Limb (tissue), 2 donors: ENCODE results near the gene LYVE1.

Experiments
- DNase-seq, 2 donors: peaks; one replicate each; pipeline ENCODE4 v3.0.0-alpha.2; 2016; ENCODE audit errors: extremely low spot score in 2 of 2

LYVE1 gene

DNA sequence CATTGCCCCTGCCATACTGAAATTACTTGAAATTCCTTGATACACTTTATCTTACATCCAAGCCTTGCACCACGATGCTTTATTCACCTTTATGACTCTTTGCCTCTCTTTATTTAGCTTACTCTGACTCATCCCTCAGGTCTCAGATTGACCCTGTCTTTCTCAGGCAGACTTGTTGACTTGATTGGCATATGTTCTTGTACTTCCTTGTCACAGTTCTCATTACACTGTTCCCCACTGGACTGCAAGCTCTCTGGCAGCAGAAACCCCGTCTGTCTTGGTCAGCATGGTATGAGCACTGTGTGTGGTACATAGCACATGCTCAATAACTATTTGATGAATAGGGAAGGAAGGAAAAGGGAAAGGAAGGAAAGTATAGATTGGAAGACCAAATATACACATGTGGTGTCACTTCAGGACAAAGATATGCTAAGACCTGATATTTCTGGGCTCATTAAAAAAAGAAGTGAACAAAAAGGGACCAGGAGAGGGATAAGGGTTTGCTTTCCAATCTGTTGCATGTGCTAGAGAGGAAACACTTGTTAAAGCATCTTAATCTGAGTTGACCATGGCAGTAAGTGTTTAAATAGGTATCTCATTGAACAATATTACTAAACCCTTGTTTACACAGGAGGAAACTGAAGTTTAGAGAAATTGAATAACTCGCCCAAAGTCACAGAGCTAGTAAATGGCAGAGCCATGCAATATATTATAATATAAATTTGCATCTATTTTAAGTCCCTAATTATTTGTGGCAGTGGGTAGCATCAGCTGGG, 7.2 kb downstream of the LYVE1 start:
- DNase-seq = no peak

DNA sequence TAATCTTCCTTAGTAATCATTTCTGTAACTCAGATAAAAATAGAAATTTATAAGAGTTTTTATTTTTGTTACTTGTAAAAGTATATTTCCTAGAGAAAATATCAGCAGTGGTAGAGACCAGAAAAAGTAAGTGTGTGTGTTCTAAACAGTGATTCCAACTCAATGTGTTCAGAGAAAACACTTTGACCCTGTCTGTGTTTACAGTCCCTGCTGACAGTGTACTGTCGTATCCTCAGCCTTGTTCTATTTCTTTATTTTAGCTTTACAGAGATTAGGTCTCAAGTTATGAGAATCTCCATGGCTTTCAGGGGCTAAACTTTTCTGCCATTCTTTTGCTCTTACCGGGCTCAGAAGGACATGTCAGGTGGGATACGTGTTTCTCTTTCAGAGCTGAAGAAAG, 10.2 kb downstream of the LYVE1 start:
- no peak for DNase-seq

- no peak for DNase-seq
Measured at GRCh38 chr11:10556590-10556989, 11.9 kb downstream of the LYVE1 start.

GRCh38 chr11:10551845-10552352, 16.6 kb downstream of the LYVE1 start:
- no peak for DNase-seq

DNA sequence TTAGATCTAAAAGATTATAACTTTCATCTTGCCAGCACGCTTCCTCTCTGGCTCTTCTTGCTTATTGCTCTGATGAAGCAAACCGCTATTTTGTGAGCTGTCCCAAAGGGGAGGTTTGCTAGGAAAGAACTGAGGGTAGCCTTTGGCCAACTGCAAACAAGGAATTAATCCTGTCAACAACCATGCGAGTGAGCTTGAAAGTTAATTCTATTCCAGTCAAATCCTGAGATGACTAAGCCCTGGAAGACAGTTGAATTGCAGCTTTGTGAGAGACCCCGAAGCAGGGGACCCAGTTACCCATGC, 17.2 kb downstream of the LYVE1 start:
- DNase-seq = no peak

- DNase-seq = no peak
Measured at GRCh38 chr11:10550503-10551289, 17.8 kb downstream of the LYVE1 start.

GRCh38 chr11:10544491-10545465, 23.7 kb downstream of the LYVE1 start:
- no peak for DNase-seq

- DNase-seq = no peak
Measured at GRCh38 chr11:10543782-10544181, 24.7 kb downstream of the LYVE1 start.

DNA sequence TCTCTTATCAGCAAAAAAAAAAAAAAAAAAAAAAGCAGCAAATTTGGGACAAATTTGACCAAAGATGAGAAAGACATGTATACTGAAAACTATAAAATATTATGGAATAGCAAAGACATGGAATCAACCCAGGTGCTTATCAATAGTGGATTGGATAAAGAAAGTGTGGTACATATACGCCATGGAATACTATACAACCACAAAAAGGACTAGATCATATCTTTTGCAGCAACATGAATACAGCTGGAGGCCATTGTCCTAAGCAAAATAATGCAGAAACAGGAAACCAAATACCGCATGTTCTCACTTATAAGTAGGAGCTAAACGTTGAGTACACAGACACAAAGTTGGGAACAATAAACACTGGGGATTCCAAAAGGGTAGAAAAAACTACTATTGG, 25.7 kb downstream of the LYVE1 start:
- no peak for DNase-seq

GRCh38 chr11:10541561-10541930, 26.9 kb downstream of the LYVE1 start:
- no peak for DNase-seq

DNA sequence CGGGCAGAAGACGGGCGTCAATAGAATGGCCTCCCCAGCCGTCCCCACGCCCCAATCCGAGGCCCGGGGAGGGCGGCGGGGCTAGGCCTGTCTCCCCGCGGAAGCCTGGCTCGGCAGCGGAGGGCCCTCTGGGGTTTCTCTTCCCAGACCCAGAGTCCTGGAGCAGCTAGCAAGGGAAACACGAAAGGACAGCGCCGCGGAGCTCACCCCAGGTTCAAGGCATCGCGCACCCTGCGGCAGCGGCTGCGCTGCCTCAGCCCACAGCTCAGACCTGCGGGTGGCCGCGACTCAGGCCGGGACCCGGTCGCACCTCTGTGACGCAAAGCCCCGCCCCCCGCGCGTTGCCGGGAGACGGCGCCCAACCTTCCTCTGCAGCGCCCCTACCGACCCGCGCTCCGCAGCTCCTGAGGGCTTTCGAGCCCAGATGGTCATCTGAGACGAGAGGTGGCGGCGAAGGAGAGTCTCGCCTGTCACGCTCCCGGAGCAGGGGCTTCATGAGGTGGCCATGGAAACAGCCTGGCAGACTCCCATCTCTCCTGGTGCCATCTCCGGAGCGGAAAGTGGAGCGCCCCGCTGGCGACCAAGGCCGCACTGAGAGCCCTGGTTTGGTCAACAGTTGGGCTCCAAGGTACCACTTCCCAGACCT, 27.4 kb downstream of the LYVE1 start, which contains the start of gene RNF141:
Gene RNF141 (minus strand): TSS at position 273 of the 646 bp plus-strand sequence. CDS start 7,029 bp downstream, outside the sequence.
- DNase-seq = peak; percentile 92 to 99

DNA sequence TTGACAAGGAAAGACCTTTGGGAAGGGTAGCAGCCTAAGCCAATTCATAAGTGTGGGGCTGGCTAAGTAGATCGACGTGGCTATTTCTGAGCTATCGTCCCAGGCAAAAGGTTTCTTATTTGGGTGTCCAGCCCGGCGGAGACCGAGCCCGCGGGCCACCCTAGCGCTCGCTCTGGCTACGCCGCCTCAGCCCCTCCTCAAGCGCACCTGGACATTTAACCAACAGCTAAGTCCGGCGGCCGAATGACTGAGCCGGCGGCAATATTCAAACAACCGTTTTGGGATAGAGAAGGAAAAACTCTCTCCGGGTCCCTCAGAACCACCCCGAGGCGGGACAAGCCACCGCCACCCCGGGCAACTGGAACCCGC, 27.9 kb downstream of the LYVE1 start:
- peak in 1 of 2 donors; percentile 11 for DNase-seq

GRCh38 chr11:10539339-10539738, 29.1 kb downstream of the LYVE1 start:
- DNase-seq = no peak

GRCh38 chr11:10538924-10539323, 29.5 kb downstream of the LYVE1 start:
- no peak for DNase-seq

DNA sequence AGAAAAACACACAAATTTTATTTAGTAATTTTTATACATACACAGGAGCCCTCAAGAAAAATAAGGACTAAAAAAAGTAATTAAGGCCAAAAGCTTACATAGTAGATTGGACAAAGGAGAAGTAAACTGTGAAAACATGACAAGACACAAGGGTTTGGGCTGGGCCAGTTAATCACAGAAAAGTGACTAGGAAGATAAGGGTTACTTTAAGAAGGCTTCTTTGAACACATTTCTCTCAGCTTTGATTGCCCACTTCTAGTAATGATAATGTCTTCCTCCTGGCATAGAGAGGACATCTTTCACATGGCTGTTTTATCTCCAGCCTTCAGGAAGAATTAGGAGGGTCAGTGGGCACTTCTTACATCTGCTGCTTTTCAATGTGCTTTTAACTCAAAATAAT, 30.9 kb downstream of the LYVE1 start:
- no peak for DNase-seq

DNA sequence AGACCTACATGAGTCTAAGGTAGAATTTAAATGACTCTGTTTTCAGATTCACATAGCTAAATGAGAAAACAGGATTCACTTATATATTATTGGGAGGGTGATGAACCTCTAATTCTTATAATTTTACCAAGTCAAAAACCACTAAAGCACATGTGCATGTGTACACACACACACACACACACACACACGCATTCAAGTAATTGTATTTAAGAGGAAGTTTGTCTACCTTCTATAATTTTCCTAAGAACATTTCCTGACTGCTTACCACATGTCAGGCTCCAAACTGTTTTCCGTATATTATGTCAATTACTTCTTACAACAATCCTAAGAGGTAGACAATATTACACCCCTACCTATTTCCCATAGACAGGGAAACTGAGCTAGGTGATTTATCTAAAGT, 34.1 kb downstream of the LYVE1 start:
- DNase-seq = no peak

DNA sequence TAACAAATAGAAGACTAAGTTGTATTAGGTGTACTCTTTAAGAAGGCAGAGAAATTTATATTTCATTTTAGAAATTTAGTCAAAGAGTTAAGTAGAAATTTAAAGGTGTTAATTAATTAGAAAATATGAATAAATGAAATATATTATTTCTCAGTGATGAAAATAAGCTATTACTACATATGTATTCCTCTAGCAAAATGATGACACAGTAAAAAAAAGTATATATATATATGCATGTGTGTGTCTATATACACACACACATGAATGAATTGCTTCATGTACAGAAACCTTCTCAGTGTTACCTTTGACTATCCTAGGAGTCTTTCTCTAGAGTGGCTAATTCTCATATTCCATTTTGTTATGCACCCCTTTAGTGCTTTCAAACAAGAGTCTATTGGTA, 35.1 kb downstream of the LYVE1 start:
- no peak for DNase-seq

DNA sequence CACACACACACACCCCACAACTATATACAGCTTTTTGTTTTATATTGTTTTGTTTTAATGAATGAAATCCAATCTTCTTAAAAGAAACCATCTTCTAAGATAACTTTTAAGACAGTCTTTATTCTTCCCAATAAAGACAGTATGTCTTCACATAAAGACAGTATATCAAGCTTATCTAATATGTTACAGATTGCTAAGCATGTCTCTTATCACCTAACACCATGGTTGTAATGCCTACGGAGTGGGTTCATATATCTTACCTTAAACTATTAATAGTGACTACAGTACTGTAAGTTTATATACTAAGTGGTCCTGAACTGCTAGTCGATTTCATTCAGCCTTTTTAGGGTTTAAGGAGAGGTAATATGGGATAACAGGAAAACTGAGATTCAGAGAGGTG, 35.9 kb downstream of the LYVE1 start:
- no peak for DNase-seq

- no peak for DNase-seq
Measured at GRCh38 chr11:10529279-10529678, 39.2 kb downstream of the LYVE1 start.

GRCh38 chr11:10528121-10528520, 40.3 kb downstream of the LYVE1 start:
- DNase-seq = no peak
